GM12864 (cell line): ENCODE data around the gene ZSCAN5C.
"Not testable (repeated sequence)": the region's sequence is repeated elsewhere in the genome, so short reads cannot be mapped to it uniquely, and the experiment has no call there.

Experiments used
- DNase-seq: peaks from one replicate; pipeline ENCODE4 v3.0.0-alpha.2; 2011; ENCODE audit warnings: low read depth
- H3K4me3 ChIP-seq: 2 replicates; pipeline ENCODE4 v1.5.1; 2011; ENCODE audit warnings: mild to moderate bottlenecking, low read depth, low read length, control low read depth
- CTCF ChIP-seq: IDR thresholded peaks from 2 replicates; pipeline ENCODE4 v1.5.1; 2011; ENCODE audit warnings: low read depth, mild to moderate bottlenecking, moderate library complexity, low read length, control low read depth, inconsistent platforms; ENCODE audit errors: missing control alignments

Gene ZSCAN5C

GRCh38 chr19:56191711-56192110 is 10.4 kb upstream of the ZSCAN5C start:
- no peak for DNase-seq
- no peak overlapping the region for H3K4me3 ChIP-seq
- no peak for TF ChIP-seq CTCF

GRCh38 chr19:56193981-56194640 is 8.0 kb upstream of the ZSCAN5C start:
- H3K4me3 ChIP-seq: no peak overlapping the region
- DNase-seq: no peak
- TF ChIP-seq CTCF: no peak

- DNase-seq, H3K4me3 ChIP-seq: not testable (repeated sequence)
Measured at GRCh38 chr19:56197646-56198045, 4.4 kb upstream of the ZSCAN5C start, which contains the start of gene ZSCAN5B. Gene ZSCAN5B (minus strand): TSS chr19:56197783. CDS start chr19:56193052, 4,731 bp downstream.

GRCh38 chr19:56199687-56200086 is 2.4 kb upstream of the ZSCAN5C start:
- H3K4me3 ChIP-seq: no peak overlapping the region
- no peak for DNase-seq
- no peak for TF ChIP-seq CTCF

GRCh38 chr19:56207581-56207980 is 5.5 kb downstream of the ZSCAN5C start:
- not testable (repeated sequence) for H3K4me3 ChIP-seq, DNase-seq

- no peak for TF ChIP-seq CTCF
- no peak overlapping the region for H3K4me3 ChIP-seq
- no peak for DNase-seq
Measured at GRCh38 chr19:56209091-56209490, 7.0 kb downstream of the ZSCAN5C start.

GRCh38 chr19:56210036-56210435 is 8.0 kb downstream of the ZSCAN5C start:
- not testable (repeated sequence) for DNase-seq, H3K4me3 ChIP-seq

GRCh38 chr19:56211718-56212117 is 9.6 kb downstream of the ZSCAN5C start:
- H3K4me3 ChIP-seq: no peak overlapping the region
- no peak for DNase-seq
- no peak for TF ChIP-seq CTCF
